Measurements from ENCODE around the gene LPP.

The LPP gene

DNA sequence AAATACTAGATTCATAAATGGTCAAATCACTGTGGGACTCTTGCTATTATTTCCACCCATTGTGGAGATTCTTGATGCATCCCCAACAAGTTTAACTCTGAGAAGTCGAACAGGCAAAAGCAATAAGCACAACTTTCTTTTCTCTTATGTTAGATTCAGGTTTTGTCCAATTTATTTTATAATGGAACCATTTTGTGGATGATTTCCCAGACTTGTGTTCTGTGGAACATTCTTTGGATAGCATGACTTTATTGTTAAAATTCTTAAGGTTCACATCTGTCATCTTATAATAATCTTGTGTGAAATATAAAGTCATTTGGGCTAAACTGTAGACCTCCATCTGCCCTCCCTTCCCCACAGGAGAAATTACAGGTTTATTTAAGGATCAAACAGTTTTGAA, 213.7 kb downstream of the LPP start:
- DNase-seq (ENCODE audit: low read depth): no peak

DNA sequence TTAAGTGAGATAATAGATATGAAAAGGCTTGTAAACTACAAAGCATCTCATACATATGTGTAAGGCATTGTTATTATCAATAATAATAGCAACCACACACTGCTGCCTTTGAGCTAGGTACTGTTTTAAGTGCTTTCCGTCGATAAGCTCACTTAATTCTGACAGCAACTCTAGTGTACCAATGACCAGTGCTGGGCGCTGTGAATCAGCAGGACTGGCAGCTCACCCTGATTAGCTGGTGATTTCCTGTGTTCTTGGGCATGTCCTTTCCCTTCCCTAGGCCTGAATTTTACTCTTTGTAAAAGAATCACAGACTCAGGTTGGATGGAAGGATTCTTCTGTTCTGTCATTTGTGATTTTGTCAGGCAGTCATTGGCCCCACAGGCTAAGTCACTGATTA, 215.6 kb downstream of the LPP start:
- DNase-seq (ENCODE audit: low read depth): no peak

DNA sequence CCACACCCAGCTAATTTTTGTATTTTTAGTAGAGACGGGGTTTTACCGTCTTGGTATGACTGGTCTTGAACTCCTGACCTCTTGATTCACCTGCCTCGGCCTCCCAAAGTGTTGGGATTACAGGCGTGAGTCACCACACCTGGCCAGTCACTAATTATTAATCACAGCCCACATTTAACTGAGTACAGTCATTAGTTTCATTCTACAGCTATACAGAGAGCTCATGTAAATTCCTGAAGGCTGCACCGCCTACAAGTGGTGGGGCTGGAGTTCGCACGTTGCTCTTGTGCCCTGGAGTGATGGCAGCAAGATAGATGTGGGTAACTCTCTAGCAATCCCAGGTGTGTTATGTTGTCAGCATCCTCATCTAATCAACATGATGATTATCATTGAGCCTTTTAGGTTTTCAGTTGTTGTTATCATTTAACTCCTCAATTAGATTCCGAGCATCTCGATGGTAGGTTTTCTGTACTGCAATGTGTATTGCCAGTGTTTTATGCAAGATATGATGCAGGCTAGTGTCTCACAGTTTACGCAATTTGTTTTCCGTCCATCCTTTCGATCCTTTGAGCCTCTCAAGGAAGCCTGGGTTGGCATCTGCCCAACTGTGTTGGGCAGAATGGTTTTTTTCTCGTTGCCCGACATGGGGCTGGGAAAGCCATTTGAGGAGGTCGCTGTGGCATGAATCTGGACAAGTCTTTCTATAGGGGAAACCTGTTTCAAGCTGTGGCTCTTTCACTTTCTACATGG, 216.3 kb downstream of the LPP start:
- no peak for DNase-seq (ENCODE audit: low read depth)

DNA sequence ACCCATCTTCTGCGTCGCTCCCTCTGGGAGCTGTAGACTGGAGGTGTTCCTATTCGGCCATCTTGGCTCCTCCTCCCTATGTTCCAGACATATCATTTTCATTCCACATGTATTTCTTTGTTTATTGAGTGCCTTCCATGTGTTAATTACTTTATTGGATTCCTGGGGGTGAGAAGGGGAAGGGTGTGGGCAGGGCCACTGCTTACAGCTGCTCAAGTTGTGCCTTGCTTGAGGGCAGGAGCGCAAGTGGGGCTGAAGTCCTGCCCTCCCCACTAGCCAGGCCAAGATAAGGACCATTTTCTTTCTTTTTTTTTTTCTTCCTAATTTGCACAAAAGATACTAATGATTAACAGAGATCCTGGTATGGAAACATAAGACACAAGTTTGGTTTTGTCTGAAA, 224.8 kb downstream of the LPP start:
- DNase-seq (ENCODE audit: low read depth): no peak

DNA sequence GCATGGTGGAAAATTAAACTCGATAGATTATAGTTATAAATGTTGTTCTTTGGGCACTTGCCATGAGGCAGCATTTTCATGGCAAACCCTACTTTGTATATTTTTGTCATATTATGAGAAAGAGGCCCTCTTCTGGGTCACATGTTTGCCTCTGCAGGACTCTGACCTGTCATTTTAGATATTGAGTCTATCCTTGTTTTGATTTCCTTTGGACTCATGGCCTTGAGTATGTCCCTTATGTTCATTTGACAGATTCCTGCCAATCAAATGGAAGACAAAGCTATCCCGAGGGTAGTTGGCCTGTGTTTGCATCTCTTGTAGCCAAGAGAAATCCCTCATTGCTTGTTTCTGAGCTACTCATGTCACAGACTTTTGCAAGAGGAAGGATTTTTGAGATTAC, 226.3 kb downstream of the LPP start:
- no peak for DNase-seq (ENCODE audit: low read depth)

- DNase-seq (ENCODE audit: low read depth): no peak
These were observed 226.8 kb downstream of the LPP start for GRCh38 chr3:188380722-188381121.

GRCh38 chr3:188383748-188384147, 229.8 kb downstream of the LPP start:
- no peak for DNase-seq (ENCODE audit: low read depth)

DNA sequence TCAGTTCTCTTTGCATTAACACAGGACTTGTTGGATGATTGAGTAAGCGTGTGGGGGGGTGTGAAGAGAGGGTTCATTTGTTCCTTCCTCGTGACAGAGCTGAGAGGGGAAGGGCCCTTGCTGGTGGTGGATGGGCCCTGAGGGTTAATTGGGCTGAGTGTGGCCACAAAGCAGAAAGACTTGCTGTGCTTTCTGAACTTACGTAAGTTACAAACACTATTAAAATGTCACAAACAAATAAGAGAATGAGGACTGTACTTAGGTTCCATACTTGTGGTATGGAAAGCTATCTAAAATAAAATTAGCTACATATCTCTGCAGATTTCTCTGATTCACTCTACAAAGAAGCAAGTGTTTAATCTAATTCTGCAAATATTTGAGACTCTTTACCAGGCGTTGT, 231.3 kb downstream of the LPP start:
- no peak for DNase-seq (ENCODE audit: low read depth)

DNA sequence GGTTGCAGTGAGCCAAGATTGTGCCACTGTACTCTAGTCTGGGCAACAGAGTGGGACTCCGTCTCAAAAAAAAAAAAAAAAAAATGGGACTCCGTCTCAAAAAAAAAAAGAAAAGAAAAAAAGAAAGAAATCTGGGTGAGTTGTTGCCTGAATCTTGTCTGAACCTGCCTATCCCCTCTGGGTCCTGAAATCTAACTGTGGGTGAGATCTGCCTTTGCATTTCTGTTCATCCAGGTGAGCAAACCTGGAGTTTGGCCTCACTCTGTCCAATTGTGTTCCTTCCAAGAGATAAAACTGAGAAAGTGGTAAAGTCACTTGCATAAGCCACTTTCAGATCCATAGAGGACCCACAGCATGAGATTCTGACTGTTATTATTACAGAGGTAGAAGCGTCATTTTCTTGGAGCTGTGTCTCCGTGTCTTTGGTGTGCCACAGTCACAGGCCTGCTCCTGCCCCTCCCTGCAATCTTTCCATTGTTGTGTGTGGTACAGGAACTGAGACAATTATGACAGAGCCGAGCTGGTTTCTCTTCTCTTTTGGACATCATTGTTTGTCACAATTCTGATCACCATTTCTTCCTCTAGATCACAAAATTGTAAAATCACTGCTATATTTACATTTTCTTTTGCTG, 235.9 kb downstream of the LPP start:
- no peak for DNase-seq (ENCODE audit: low read depth)

DNA sequence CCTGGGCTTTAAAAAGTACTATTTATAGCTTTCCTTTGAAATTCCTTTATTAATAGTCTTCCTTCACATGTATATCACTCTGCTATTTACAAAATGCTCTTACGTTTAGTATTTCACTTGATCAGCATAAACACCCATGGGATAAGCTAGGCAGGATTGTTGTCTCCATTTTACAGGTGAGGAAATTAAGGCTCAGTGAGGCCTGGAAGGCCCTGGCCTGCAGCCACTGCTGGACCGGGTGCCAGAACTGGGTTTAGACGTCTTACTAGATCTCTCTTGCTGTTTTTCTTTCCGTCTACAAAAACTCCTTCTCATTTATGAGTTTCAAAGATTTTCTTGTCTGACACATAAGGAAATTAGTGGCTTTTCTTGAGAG, 236.4 kb downstream of the LPP start:
- no peak for DNase-seq (ENCODE audit: low read depth)

GRCh38 chr3:188390775-188391443, 237.0 kb downstream of the LPP start:
- DNase-seq (ENCODE audit: low read depth): no peak

DNA sequence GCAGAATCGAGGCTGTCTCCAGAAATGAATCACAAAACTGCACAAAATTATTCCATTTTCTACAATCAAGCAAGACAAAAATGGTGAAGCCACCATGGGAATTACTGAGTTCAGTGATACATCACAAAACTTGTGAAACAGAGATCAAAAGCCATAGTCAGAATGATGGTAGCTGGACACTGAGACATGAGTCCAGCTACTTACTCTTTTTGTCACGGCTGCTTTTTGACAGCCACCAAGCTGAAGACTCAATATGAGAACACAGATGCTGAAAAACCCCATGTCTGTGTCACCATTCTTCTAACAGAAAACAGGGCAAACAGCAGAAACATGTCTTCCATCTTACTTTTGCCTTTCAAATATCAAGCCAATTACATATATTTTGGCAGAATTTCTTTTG, 237.6 kb downstream of the LPP start:
- DNase-seq (ENCODE audit: low read depth): no peak

DNA sequence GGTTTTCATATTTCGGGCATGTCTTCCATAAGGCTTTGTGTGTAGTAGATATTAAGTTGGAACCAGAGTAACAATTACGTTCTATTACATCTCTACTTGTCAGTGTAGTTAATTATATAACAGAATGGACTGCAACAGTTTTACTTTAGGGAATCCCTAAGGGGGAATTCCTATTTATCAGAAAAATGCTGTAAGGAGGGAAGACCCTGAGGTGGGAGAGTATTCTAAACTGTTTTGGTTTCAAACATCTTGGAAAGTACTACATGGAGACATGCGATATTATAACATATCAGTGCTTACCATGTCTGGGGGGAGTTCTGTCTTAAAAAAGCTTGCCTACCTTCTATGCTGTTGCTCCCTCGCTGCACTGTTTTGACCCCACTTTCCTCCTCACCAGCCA, 238.1 kb downstream of the LPP start:
- no peak for DNase-seq (ENCODE audit: low read depth)

- DNase-seq (ENCODE audit: low read depth): no peak
These were observed 240.7 kb downstream of the LPP start for GRCh38 chr3:188394623-188395022.

GRCh38 chr3:188396251-188396650, 242.3 kb downstream of the LPP start:
- no peak for DNase-seq (ENCODE audit: low read depth)

GRCh38 chr3:188396900-188397299, 242.9 kb downstream of the LPP start:
- no peak for DNase-seq (ENCODE audit: low read depth)

DNA sequence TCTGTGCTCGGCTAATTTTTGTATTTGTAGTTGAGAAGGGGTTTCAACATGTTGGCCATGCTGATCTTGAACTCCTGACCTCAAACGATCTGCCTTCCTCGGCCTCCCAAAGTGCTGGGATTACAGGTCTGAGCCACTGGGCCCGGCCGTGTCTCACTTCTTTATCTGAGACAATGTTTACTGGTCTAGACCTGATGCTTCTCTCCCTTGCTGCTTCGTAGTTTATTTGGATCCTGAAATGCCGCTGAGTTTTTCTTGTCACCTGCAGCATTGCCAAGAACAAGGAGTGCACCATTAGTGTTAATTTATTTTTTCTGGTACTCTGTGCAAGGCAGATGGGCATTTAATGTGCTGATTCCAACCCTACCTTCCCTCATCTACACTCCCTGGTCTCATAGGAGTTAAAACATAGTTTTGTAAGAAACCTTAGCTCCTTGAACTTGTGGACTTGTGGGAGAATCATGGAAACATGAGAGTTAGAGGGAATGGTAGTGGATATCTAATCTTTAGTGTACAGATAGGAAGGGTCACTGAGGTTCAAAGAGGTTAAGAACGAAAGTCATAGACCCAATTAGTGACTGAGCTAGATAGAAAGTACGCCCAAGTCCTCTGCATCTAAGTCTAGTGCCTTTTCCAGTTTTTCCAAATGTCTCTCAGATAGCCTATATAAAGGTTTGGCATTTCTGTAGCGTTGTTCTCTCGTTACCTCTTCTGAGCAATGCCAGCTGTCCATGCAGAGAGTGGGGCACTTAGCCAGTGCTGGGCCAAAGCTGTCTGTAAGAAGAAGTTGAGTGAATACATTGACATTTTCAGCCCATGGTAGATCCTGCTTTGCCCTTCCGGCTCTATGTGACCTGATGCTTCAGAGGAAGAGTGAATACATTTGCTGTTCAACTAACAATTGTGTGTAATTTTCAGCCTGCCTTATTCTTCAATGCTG, 244.1 kb downstream of the LPP start:
- DNase-seq (ENCODE audit: low read depth): no peak

- no peak for DNase-seq (ENCODE audit: low read depth)
These were observed 246.7 kb downstream of the LPP start for GRCh38 chr3:188400494-188401243.

- DNase-seq (ENCODE audit: low read depth): no peak
These were observed 247.5 kb downstream of the LPP start for GRCh38 chr3:188401244-188401993.

GRCh38 chr3:188402229-188402628, 248.3 kb downstream of the LPP start:
- DNase-seq (ENCODE audit: low read depth): no peak

GRCh38 chr3:188403404-188403803, 249.4 kb downstream of the LPP start:
- DNase-seq (ENCODE audit: low read depth): no peak

All from activated gamma-delta T cell treated with anti-CD3 and anti-CD28 coated beads, Interleukin-2, amount 50 U/mL, for 16 hours (primary cell).